ENCODE measurements around the gene SNX5. TPM values are rescaled to one million over a fixed set of nuclear protein-coding genes. Genes with fewer than 3 reads are reported as not detected.

The SNX5 gene
- total and polyA plus RNA-seq, 2 of the 8 experiments (the other 6 are each of a cell fraction or from before 2014, with no cell fraction given): 155 to 194 TPM

DNA sequence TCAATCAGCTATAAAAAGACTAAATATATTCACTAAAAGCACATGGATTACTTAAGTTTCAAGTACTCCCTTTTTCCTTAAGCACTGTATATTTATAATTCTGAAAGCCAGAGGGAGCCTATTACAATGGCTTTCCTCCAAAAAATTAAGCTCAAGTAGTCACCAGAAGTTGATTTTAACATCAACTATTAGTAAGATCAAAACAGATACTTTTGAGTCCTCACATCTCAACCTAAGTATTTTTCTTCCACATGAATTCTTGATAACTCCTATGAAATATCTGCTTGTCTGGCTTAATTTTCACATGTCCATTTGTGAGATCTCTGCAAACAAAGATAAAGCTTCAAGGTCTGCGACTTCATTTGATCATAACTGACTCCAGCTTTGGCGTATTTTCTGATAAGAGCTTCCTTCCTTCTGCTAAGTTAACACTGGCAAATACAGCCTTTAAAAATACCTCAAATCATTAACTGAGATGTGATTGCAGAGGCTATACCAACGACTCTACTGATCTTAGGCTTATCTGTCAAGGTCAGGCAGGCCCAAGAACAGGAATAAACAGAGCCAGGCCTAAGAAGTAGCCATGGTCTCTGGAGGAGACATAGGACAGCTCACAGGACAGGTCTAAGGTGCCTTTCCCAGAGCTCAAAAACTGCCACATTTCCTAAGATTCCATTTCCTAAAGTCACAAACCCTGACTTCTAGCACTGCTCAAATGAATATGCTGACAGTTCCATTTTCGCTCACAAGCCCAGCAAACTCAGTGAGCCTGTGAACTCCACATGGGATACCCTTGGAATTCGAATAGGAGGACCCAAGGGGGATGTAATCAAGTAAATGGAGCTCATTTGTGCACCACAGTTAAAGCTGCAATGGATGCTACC lies 10.0 kb downstream of the SNX5 start:
- POLR2A ChIA-PET (ENCODE audit: partially characterized antibody): interaction anchor here (0.6 to 20.7 kb wide), 11 partner anchors 10 to 325 kb away, joined by 3 to 424 read pairs (median 5); partner anchors contain the start of genes MGME1 and SNX5
- H3K4me2 ChIP-seq (ENCODE audit: insufficient read depth in 1 of 2, low read depth in 2 of 2, low read length in 2 of 2): peak overlapping the region in 1 of 2 experiments; percentile 47; a peak in 2 of 4 replicates
- no peak overlapping the region for H4K5ac ChIP-seq (ENCODE audit: insufficient read length, low read depth, low read length)
- H4K20me1 ChIP-seq (replicated peaks in 1 of 2; ENCODE audit: control insufficient read depth in 1 of 2, insufficient read depth in 2 of 2, low read length in 2 of 2): peaks cover 45 to 50% of the 10 kb centered on the region in 2 experiments
- no peak overlapping the region for H2AK5ac ChIP-seq (ENCODE audit: low read depth, low read length)
- no peak overlapping the region for H3K23ac ChIP-seq (ENCODE audit: insufficient read length)
- CTCF ChIA-PET (ENCODE audit: partially characterized antibody): interaction anchor here (1.0 to 2.4 kb wide), 7 partner anchors 9 to 454 kb away, joined by 3 to 15 read pairs (median 4); partner anchors contain the start of gene SNX5
- H3K79me2 ChIP-seq (ENCODE audit: control insufficient read depth in 1 of 2, insufficient read depth in 2 of 2, low read length in 2 of 2): peaks cover 91 to 100% of the 10 kb centered on the region in 2 experiments
- H3K23me2 ChIP-seq (ENCODE audit: low read depth, low read length): no peaks in the 10 kb centered on the region
- no peak overlapping the region for H3K4ac ChIP-seq (replicated peaks; ENCODE audit: insufficient read length, low read depth, low read length)
- no peak overlapping the region for H3K14ac ChIP-seq (ENCODE audit: insufficient read length)
- WGBS, 2 experiments (ENCODE audit: extremely low coverage in 1 of 2, insufficient coverage in 1 of 2, insufficient read length in 1 of 2, insufficient replicate concordance in 2 of 2, low coverage in 1 of 2, low lambda C conversion rate in 2 of 2, missing lambda C conversion rate in 1 of 2): 92% methylated on average over 5 of the region's 5 CpGs; no CpG with 5 or more reads in 1 of the 2 experiments
- no peak overlapping the region for H4K8ac ChIP-seq (ENCODE audit: extremely low read depth, insufficient read depth, low read length)
- no peak overlapping the region for H2BK15ac ChIP-seq (ENCODE audit: low read length)
- no peaks in the 10 kb centered on the region for H3K27me3 ChIP-seq (replicated peaks in 1 of 4; ENCODE audit: control insufficient read depth in 3 of 4, extremely low read depth in 1 of 4, insufficient read depth in 3 of 4, low read length in 3 of 4)
- no peak overlapping the region for H2BK5ac ChIP-seq (ENCODE audit: low read depth, low read length)
- H2BK120ac ChIP-seq (replicated peaks; ENCODE audit: low read depth, low read length): no peak overlapping the region
- H3K79me1 ChIP-seq (ENCODE audit: low read depth, low read length): no peaks in the 10 kb centered on the region
- H3K36me3 ChIP-seq (ENCODE audit: control insufficient read depth in 2 of 4, insufficient read depth in 4 of 4, low read length in 3 of 4): peaks cover 20 to 45% (median 31%) of the 10 kb centered on the region in 4 experiments
- H3K18ac ChIP-seq (ENCODE audit: extremely low read depth, low read length): no peak overlapping the region
- no peak overlapping the region for H4K91ac ChIP-seq (replicated peaks; ENCODE audit: insufficient read length, low read length)
- FAIRE-seq (no peak), DNase-seq (ENCODE audit: low read depth in 1 of 2, low spot score in 2 of 2) (no peak)
- no peak overlapping the region for H3K4me3 ChIP-seq (ENCODE audit: extremely low read depth in 1 of 4, insufficient read depth in 2 of 4, low read depth in 3 of 4, low read length in 4 of 4)
- no peak overlapping the region for H2AFZ ChIP-seq (ENCODE audit: low read length)
- 0 out of 3 replicates have a peak, but pooled peaks of 1 of the 2 experiments have one; percentile 69 for TF ChIP-seq POLR2A (IDR thresholded peaks at IDR 0.05; ENCODE audit: control extremely low read depth in 1 of 2, low read depth in 2 of 2, low read length in 2 of 2)
- peak; percentile 61; the same call in 1 of the 2 replicates for TF ChIP-seq POLR2AphosphoS5 (IDR thresholded peaks at IDR 0.05; ENCODE audit: low read depth, low read length)
- TF ChIP-seq CBX8 (IDR thresholded peaks at IDR 0.05; ENCODE audit: borderline replicate concordance, low read depth, low read length): no peak
- no peak overlapping the region for H3K27ac ChIP-seq (ENCODE audit: low read depth, low read length)
- peaks cover 0 to 27% (median 6%) of the 10 kb centered on the region in 4 experiments; a peak in 5 of 7 replicates for H3K4me1 ChIP-seq (replicated peaks in 1 of 4; ENCODE audit: control insufficient read depth in 3 of 4, insufficient read depth in 4 of 4, low read length in 3 of 4)
- H3K56ac ChIP-seq (replicated peaks; ENCODE audit: insufficient read length, low read depth, low read length): no peak overlapping the region
- H2BK12ac ChIP-seq (ENCODE audit: low read depth, low read length): no peak overlapping the region
- no peak overlapping the region for H2BK20ac ChIP-seq (ENCODE audit: low read length)
- H3K9ac ChIP-seq (replicated peaks in 1 of 4; ENCODE audit: extremely low read depth in 1 of 4, low read depth in 3 of 4, low read length in 3 of 4): 0 out of 7 replicates have a peak overlapping the region, but pooled peaks of 1 of the 4 experiments have one; percentile 22
- H3K9me3 ChIP-seq (ENCODE audit: insufficient read depth in 2 of 2, low read depth in 1 of 2, low read length in 1 of 2): no peaks in the 10 kb centered on the region
